H7 (cell line): ENCODE data around the gene CDH18. TPM values are rescaled to one million over a fixed set of nuclear protein-coding genes. Genes with fewer than 3 reads are reported as not detected.

Experiments
- DNase-seq: peaks from one replicate; pipeline ENCODE4 v3.0.0; 2012
- H3K27me3 ChIP-seq: 2 replicates; pipeline ENCODE4 v1.6.0; 2011; ENCODE audit warnings: mild to moderate bottlenecking, low read length; ENCODE audit not compliant: control insufficient read depth, insufficient read depth
- H3K36me3 ChIP-seq: replicated peaks from 2 replicates; pipeline ENCODE4 v1.5.1; 2011; ENCODE audit warnings: low read length; ENCODE audit not compliant: control insufficient read depth, insufficient read depth
- H3K4me3 ChIP-seq: 2 replicates; pipeline ENCODE4 v1.5.1; 2011; ENCODE audit warnings: low read depth, mild to moderate bottlenecking, control low read depth, low read length, moderate library complexity; ENCODE audit not compliant: insufficient read depth
- total RNA-seq: library from RNA; depleted of rRNA; stranded (reverse); fragments of >200 nt; shearing (Covaris generic); gene quantifications from 2 replicates; pipeline ENCODE4 v1.2.3, GENCODE V29; 2014

Gene CDH18
- total RNA-seq, 1 experiment from 2014 or later = 0.10 TPM

DNA sequence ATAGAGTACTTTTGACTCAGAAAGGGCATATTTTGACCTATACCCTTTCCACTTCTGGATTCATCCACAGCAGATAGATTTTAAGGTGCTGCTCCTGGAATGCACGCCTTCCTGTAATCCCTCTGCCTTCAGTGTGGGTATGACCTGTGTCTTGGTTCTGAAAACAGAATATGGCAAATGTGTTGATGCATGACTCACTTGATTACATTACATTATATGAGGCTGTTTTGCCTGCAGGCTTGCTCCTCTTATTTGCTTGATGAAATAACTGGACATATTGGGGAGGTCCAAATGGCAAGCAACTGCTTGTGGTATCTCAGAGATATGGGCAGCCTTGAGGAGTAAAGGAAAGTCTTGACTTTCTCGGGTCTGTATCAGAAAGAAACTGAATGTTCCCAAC, 468.6 kb downstream of the CDH18 start:
- no peaks in the 10 kb centered on the region for H3K27me3 ChIP-seq
- no peak overlapping the region for H3K4me3 ChIP-seq
- no peaks in the 10 kb centered on the region for H3K36me3 ChIP-seq
- DNase-seq = no peak

DNA sequence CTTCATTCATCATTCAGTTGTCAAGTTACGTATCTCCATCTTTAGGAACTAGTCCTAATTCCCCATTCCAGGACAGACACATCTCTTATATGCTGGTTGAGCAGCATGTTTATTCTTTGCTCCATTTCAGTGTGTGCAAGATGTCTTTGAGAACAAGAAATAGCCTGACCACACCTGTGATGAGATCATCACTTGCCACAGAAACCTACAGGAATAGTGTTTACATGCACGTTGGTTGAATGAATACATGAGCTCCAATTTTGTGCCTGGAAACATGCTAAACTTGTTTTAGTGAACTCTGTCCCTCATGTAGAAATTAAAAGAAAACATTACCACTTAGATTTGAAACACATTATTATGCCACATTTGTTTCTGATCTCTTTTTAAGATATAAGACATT, 489.1 kb downstream of the CDH18 start:
- Histone ChIP-seq H3K4me3 (no peak overlapping the region), H3K36me3 (no peaks in the 10 kb centered on the region), H3K27me3 (no peaks in the 10 kb centered on the region)
- no peak for DNase-seq

DNA sequence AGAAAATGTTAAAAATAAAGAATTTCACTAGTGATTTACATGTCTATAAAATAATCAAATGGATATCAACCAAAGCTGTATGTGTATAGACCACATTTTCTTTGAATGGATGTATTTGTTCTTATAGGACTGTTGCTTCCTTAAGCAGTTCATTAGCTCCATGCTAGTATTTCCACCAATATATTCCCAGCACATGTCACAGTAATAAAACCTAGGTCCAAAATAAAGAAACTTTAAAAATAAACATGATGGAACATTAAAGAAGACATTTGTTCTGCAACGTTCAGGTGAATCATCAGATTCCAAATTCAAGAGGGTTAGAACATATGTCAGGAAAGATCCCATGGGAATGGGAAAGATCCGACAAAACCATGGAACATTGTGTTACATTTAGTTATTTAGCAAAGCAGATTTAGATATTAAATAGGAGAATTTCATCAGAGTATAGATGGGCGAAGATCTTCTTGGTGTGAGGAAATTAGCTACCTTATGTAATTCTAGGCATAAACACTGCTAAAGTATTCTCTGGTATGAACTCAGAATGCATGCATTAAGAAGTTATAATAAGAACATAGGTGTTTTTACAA, 490.7 kb downstream of the CDH18 start:
- Histone ChIP-seq H3K27me3 (no peaks in the 10 kb centered on the region), H3K36me3 (no peaks in the 10 kb centered on the region), H3K4me3 (no peak overlapping the region)
- DNase-seq = no peak

DNA sequence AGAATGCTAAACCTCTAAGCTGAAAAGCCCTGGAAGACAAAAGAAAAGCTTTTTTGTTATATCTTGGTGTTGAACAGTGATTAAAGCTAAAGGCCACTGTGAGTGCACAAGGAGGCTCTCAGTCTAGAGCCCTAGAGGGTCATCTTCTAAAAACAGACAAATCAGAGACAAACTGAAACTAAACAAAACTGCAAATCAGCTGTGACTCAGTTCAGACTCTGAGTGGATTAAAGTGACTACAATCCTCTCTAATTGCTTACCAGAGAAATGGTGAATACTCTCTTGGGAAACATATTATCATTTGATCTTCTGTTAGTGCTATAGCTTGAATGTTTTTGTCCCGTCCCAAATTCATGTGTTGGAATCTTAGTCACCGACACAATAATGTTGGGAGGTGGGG, 491.9 kb downstream of the CDH18 start:
- Histone ChIP-seq H3K4me3 (no peak overlapping the region), H3K27me3 (no peaks in the 10 kb centered on the region), H3K36me3 (no peaks in the 10 kb centered on the region)
- no peak for DNase-seq

DNA sequence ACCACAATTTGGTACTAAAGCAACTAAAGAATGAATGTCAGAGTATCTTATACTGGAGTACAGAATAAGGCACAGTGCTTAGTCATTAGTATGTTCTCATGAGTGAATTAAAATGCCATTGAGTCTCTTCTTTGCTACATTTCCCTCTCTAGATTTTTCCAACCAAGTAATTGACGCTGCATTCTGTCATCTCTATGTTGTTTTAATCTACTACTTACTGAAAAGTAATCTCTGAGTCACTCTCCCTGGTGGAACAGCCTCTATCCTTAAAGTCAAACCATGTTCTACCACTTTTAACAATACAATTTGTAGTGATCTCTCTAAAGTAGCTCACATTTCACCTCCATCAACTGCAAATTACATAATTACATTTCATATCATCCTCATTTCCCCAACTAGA, 495.1 kb downstream of the CDH18 start:
- Histone ChIP-seq H3K36me3 (no peaks in the 10 kb centered on the region), H3K4me3 (no peak overlapping the region), H3K27me3 (no peaks in the 10 kb centered on the region)
- no peak for DNase-seq

DNA sequence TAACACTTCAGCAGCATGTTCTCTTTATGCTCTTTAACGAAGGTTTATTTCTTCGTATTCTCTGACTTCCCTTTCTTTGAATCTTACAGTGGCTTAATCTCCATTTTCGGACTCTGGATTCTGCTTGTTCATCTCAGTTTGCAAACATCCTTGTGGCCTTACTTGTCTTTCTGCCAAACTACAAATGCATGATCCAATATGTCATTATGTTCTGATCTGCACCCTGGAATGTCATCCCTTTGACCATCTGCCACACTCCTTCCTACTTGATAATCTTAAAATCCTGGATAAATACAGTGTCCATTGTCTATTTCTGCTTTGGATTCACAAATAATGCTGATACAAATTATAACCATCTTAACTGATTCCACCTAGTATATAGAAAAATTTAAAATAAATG, 499.2 kb downstream of the CDH18 start:
- DNase-seq = no peak
- no peaks in the 10 kb centered on the region for H3K27me3 ChIP-seq
- no peak overlapping the region for H3K4me3 ChIP-seq
- H3K36me3 ChIP-seq = no peaks in the 10 kb centered on the region

DNA sequence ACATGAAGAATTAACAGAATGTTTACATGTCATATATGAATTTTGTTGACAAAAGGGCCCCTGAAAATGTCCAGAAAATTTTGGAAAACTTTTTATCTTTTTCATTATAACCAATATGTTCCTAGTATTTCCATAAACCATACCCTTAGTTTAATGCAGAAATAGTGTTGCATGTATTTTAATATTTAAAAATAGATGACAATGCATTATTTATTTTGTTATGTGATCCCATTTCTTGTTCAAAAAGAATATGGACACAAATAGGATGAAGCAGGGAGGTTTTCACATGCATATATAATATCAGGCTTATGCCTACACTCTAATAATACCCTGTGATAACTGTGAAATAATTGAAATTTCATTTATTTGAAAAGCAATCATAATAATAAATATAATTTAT, 500.5 kb downstream of the CDH18 start:
- H3K36me3 ChIP-seq = no peaks in the 10 kb centered on the region
- H3K27me3 ChIP-seq = no peaks in the 10 kb centered on the region
- no peak overlapping the region for H3K4me3 ChIP-seq
- no peak for DNase-seq

DNA sequence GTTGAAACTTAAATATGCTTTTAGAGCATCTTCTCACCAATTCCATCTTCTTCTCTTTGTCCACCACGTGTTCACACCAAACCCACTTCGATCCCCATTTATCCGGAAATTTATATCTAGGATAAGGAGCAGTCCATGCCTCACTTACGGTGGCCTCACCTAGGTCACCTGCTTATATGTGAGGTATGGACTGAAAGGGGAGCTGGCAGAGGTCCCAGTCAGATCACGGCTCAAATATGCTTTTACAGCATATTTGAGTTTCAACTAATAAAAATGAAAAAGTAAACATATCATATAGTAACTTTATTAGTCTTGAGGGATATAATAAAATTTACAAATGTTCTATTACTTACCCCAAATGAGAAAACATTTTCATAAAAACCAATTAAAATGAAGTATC, 508.4 kb downstream of the CDH18 start:
- Histone ChIP-seq H3K36me3 (no peaks in the 10 kb centered on the region), H3K4me3 (no peak overlapping the region), H3K27me3 (no peaks in the 10 kb centered on the region)
- DNase-seq = no peak

DNA sequence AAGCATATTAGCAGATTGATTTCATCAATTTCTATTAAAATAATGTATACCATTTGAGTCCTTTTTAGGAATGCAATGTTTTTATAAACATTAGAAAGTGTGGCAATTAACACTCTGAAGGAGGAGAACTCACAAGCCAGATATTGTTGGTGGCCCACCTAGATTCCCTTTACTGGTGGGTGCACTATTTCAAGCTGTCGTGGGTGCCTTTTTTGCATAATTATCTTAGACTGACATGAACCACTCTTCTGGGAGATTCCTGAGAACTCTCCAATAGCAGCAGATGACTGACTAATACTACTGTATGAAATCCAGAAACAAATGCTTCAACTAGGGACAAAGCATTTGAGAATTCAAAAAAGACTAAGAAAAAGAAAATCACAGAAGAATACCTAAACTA, 526.0 kb downstream of the CDH18 start:
- Histone ChIP-seq H3K27me3 (no peaks in the 10 kb centered on the region), H3K36me3 (no peaks in the 10 kb centered on the region), H3K4me3 (no peak overlapping the region)
- DNase-seq = no peak

DNA sequence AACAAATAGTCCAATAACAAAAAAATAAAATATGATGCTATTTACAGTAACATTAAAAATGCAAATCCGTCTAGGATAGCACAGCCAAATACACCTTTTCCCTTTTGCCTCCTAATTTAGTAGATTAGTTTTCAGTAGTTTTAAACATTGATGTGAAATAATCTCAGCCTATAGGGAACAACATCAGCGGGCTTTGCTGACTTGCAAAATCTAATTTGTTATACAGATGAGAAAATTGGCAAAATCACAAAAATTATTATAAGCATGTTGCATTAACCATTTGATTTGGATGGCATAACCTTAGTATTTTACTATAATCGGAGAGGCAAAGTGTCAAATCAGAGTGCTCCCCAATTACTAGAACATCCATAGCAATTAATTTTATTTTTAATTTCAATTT, 563.5 kb downstream of the CDH18 start:
- no peaks in the 10 kb centered on the region for H3K27me3 ChIP-seq
- no peak for DNase-seq

More for the DNA sequence above, 563.5 kb downstream of the CDH18 start:
- Histone ChIP-seq H3K36me3 (no peaks in the 10 kb centered on the region), H3K4me3 (no peak overlapping the region)
